Mucosa of stomach (tissue), 1 donor: ENCODE results near the gene CYFIP1.

Experiments used
- H3K27me3 ChIP-seq: one replicate; pipeline ENCODE4 v1.7.0; 2013; ENCODE audit warnings: mild to moderate bottlenecking, low read length; ENCODE audit not compliant: control insufficient read depth, insufficient read depth
- H3K36me3 ChIP-seq: one replicate; pipeline ENCODE4 v1.7.0; 2013; ENCODE audit warnings: low read length; ENCODE audit not compliant: control insufficient read depth, insufficient read depth
- H3K4me1 ChIP-seq: one replicate; pipeline ENCODE4 v1.7.0; 2013; ENCODE audit warnings: mild to moderate bottlenecking, low read length; ENCODE audit not compliant: control insufficient read depth, insufficient read depth
- H3K4me3 ChIP-seq: one replicate; pipeline ENCODE4 v1.7.0; 2013; ENCODE audit warnings: low read length
- H3K9ac ChIP-seq: one replicate; pipeline ENCODE4 v1.7.0; 2013; ENCODE audit warnings: mild to moderate bottlenecking, low read length, moderate library complexity
- H3K9me3 ChIP-seq: one replicate; pipeline ENCODE4 v1.7.0; 2013; ENCODE audit warnings: mild to moderate bottlenecking, low read length, moderate library complexity; ENCODE audit not compliant: control insufficient read depth
- donor health status: Pancreatic carcinoma.

Gene CYFIP1

GRCh38 chr15:22866079-22866478 is 114.1 kb downstream of the CYFIP1 start:
- Histone ChIP-seq H3K36me3 (no peaks in the 10 kb centered on the region), H3K4me3 (no peak overlapping the region), H3K27me3 (no peaks in the 10 kb centered on the region), H3K9me3 (no peaks in the 10 kb centered on the region), H3K9ac (no peak overlapping the region), H3K4me1 (no peaks in the 10 kb centered on the region)

GRCh38 chr15:22863356-22863755 is 116.8 kb downstream of the CYFIP1 start:
- Histone ChIP-seq H3K4me1 (no peaks in the 10 kb centered on the region), H3K9ac (no peak overlapping the region), H3K36me3 (no peaks in the 10 kb centered on the region), H3K27me3 (no peaks in the 10 kb centered on the region), H3K4me3 (no peak overlapping the region), H3K9me3 (no peaks in the 10 kb centered on the region)

- Histone ChIP-seq H3K9ac (no peak overlapping the region), H3K36me3 (no peaks in the 10 kb centered on the region), H3K4me1 (no peaks in the 10 kb centered on the region), H3K9me3 (no peaks in the 10 kb centered on the region), H3K4me3 (no peak overlapping the region), H3K27me3 (no peaks in the 10 kb centered on the region)
These were observed 119.0 kb downstream of the CYFIP1 start for GRCh38 chr15:22861161-22861560.

GRCh38 chr15:22856659-22857058 is 123.5 kb downstream of the CYFIP1 start:
- Histone ChIP-seq H3K9me3 (no peaks in the 10 kb centered on the region), H3K36me3 (no peaks in the 10 kb centered on the region), H3K4me1 (no peaks in the 10 kb centered on the region), H3K4me3 (no peak overlapping the region), H3K27me3 (no peaks in the 10 kb centered on the region), H3K9ac (no peak overlapping the region)

GRCh38 chr15:22855791-22856190 is 124.4 kb downstream of the CYFIP1 start:
- Histone ChIP-seq H3K36me3 (no peaks in the 10 kb centered on the region), H3K4me1 (no peaks in the 10 kb centered on the region), H3K9me3 (no peaks in the 10 kb centered on the region), H3K9ac (no peak overlapping the region), H3K4me3 (no peak overlapping the region), H3K27me3 (no peaks in the 10 kb centered on the region)

GRCh38 chr15:22851513-22851912 is 128.7 kb downstream of the CYFIP1 start:
- H3K4me3 ChIP-seq: no peak overlapping the region
- no peak overlapping the region for H3K9ac ChIP-seq
- H3K9me3 ChIP-seq: no peaks in the 10 kb centered on the region
- H3K4me1 ChIP-seq: no peaks in the 10 kb centered on the region
- H3K36me3 ChIP-seq: no peaks in the 10 kb centered on the region
- no peaks in the 10 kb centered on the region for H3K27me3 ChIP-seq

- Histone ChIP-seq H3K9ac (no peak overlapping the region), H3K36me3 (no peaks in the 10 kb centered on the region), H3K4me3 (no peak overlapping the region), H3K9me3 (no peaks in the 10 kb centered on the region), H3K4me1 (no peaks in the 10 kb centered on the region), H3K27me3 (no peaks in the 10 kb centered on the region)
These were observed 130.1 kb downstream of the CYFIP1 start for GRCh38 chr15:22850055-22850454.

- H3K9me3 ChIP-seq: no peaks in the 10 kb centered on the region
- H3K36me3 ChIP-seq: no peaks in the 10 kb centered on the region
- H3K4me3 ChIP-seq: no peak overlapping the region
- no peaks in the 10 kb centered on the region for H3K27me3 ChIP-seq
- H3K4me1 ChIP-seq: no peaks in the 10 kb centered on the region
- no peak overlapping the region for H3K9ac ChIP-seq
These were observed 134.1 kb downstream of the CYFIP1 start for GRCh38 chr15:22846073-22846472.

- Histone ChIP-seq H3K9ac (no peak overlapping the region), H3K4me1 (peaks cover 3% of the 10 kb centered on the region), H3K36me3 (no peaks in the 10 kb centered on the region), H3K27me3 (no peaks in the 10 kb centered on the region), H3K4me3 (no peak overlapping the region), H3K9me3 (no peaks in the 10 kb centered on the region)
These were observed 134.8 kb downstream of the CYFIP1 start for GRCh38 chr15:22845289-22845900.

- no peaks in the 10 kb centered on the region for H3K36me3 ChIP-seq
- no peak overlapping the region for H3K4me3 ChIP-seq
- H3K9ac ChIP-seq: no peak overlapping the region
- no peaks in the 10 kb centered on the region for H3K27me3 ChIP-seq
- H3K4me1 ChIP-seq: peaks cover 6% of the 10 kb centered on the region
- no peaks in the 10 kb centered on the region for H3K9me3 ChIP-seq
These were observed 135.5 kb downstream of the CYFIP1 start for GRCh38 chr15:22844421-22845288.

GRCh38 chr15:22839046-22839695 is 141.0 kb downstream of the CYFIP1 start:
- Histone ChIP-seq H3K27me3 (no peaks in the 10 kb centered on the region), H3K4me1 (peaks cover 6% of the 10 kb centered on the region), H3K36me3 (no peaks in the 10 kb centered on the region), H3K9ac (peak overlapping the region; percentile 86), H3K9me3 (no peaks in the 10 kb centered on the region), H3K4me3 (peak overlapping the region; percentile 85)
